NCI-H510A (cell line): ENCODE data around the gene SF3A2.
"Not testable (repeated sequence)": the region's sequence is repeated elsewhere in the genome, so short reads cannot be mapped to it uniquely, and the experiment has no call there.

Experiments
- DNase-seq: peaks from one replicate; lab custom pipeline; 2025; lab: John Stamatoyannopoulos, UW

The SF3A2 gene

GRCh38 chr19:2274931-2275535 lies 38.4 kb downstream of the SF3A2 start:
- no peak for DNase-seq

DNA sequence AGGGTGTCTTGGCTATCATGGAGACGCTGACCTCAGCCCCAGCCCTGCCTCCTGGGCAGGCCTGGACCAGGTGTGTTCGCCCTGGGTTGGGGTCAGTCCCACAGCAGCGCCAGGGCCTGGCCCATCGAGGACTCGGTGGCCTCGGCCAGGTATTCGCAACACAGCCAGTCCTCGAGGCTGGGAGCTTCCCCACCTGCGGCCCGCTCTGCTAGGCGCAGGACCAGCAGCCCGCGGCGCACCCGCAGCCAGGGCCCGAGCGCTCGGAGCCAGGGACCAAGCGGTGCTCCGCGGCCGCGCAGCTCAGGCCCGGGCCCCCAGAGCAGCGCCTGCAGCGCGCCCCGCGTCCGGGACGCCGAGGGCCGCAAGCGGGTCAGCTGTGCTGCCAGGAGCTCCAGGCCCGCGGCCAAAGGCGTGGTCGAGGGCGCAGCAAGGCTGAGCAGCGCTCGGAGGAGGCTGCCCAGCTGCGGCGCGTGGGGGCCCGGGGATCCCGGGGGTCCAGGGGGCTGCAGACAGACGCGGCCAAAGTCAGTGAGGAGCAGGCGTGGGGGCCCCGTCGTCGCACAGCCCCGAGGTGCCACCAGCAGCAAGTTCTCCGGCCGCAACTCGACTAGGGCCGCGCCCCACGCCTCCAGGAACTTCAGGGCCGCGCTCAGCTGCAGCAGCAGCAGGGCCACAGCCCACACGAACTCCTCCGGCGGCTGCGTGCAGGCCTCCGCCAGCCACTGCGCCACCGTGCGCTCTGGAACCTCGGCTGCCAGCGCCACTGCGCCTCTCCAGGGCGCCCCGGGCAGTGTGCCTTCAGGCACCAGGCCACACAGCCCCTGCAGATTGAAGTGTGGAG lies 39.2 kb downstream of the SF3A2 start:
- DNase-seq, result no peak

- no peak for DNase-seq
Observed at GRCh38 chr19:2276429-2276986, 39.9 kb downstream of the SF3A2 start.

DNA sequence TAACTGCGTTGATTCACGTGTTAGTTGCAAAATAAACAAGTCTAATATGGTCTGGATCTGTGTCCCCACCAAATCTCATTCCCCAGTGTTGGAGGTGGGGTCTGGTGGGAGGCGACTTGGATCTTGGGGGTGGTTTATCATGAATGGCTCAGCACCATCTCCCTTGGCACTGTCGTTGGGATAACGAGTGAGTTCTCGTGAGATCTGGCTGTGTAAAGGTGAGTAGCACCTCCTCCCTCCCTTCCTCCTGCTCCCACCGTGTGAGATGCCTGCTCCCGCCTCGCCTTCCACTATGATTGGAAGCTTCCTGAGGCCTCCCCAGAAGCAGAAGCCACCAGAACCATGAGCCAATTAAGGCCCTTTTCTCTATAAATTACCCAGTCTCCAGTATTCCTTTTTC lies 40.5 kb downstream of the SF3A2 start:
- DNase-seq, result no peak

DNA sequence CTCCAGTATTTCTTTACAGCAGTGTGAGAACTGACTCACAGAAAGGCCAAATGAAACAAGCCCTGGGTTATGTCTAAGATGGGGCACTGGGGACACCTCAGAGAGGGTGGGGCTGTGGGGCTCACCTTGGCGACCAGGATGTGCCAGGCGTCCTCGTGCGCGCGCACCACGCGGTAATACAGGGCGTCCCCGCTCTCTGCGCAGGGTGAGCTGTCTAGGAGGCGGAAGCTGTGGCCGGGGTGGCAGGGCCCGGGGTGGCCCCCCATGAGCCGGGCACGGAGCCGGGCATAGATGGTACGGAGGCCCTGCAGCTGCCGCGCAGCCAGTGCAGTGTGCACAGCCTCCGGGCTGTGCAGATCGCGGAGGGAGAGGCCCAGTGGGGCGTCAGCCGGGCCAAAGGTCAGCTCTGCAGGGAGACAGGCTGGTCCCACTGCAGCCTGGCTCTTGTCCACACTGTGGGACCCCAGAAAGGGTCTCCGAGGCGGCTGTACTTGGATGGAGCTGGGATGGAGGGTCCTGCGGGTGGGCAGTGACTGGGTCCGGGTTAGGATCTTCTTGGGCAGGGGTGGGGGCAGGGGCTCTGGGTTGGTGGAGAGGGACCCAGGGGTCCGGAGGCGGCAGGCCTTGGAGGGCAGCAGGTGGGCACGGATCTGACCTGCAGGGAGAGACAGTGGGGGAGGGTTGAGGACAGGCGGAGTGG lies 42.0 kb downstream of the SF3A2 start:
- no peak for DNase-seq

GRCh38 chr19:2280633-2281264 lies 44.1 kb downstream of the SF3A2 start:
- DNase-seq, result no peak

- DNase-seq, result not testable (repeated sequence)
Observed at GRCh38 chr19:2281265-2282061, 44.8 kb downstream of the SF3A2 start.

DNA sequence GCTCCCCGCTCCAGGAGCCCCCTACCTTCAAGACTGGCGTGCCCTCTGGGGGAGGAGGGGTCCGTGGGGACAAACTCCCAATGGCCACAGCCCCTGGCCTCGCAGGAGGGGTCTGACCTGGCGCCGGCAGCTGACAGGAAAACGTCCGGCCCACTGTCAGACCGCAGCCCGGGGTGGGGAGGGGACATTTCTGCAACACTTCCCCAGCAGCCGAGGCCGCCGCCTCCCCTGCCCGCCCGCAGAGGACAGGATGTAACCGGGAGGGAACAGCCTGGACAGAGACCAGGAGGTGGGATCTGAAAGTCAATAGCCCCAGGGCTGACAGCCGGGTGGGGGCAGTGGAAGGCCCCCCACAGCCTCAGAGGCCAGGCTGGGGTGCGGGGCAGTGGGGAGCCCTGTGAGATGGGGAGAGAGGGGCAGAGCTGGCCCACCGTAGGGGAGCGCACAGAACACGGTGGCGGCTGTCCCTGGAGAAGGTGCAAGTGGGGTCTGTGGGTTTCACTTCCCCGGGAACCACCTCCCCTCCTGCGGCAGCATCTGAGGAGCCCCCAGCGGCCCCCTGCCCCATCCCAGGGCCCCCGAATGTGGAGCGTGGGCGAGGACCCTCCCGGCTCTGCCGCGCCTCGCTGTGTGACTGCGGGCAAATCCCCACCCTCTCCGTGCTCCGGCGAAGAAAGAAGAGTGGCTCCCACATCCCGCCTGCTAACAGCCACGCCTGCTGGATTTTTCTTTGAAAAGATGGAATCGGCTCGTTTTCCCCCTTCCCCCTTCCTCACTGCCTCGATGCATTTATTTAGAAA lies 45.6 kb downstream of the SF3A2 start, which contains the start of gene PEAK3:
TSS of gene PEAK3 (minus strand) at position 114 of the 800 bp plus-strand sequence. CDS start 1,244 bp downstream, outside the sequence.
- DNase-seq, result no peak

DNA sequence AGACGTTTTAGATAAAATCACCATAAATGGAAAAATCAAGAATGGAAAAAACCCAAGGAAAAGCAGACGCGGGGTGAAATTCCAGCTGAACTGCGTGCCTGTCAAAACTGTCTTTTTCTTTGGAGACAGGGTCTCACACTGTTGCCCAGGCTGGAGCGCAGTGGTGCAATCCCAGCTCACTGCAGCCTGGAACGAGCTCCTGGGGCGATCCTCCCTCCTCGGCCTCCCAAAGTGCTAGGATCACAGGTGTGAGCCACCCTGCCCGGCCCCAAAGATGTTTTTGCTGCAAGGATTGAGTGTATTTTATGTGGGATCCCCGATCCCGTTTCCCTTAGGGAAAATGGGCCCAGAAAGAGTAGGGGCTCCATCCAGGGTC lies 46.2 kb downstream of the SF3A2 start:
- no peak for DNase-seq

GRCh38 chr19:2283835-2284507 lies 47.3 kb downstream of the SF3A2 start:
- no peak for DNase-seq

GRCh38 chr19:2286402-2287140 lies 49.9 kb downstream of the SF3A2 start:
- DNase-seq, result no peak

GRCh38 chr19:2287585-2288337 lies 51.1 kb downstream of the SF3A2 start:
- DNase-seq, result no peak

DNA sequence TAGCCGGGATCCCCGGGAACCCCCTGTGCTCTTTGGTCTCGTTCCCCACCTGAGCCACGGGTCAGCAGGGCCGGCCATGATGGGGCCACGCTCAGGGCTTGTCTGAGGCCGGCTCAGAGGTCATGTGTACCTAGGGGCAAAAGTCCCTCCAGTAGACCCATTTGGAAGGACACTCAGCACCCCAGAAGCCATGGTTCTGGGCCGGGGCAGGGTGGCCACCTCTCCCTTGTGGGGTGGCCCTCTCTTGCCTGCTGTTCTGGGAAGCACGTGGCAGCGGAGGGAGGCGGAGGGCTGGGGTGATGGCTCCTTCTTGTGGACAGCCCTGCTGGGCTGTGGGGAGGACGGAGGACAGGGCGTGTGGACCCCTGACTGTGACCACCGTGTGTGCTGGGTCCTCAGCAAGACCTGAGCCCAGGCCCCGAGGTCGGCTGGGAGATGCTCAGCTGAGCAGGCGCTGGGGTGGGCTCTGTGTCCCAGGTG lies 51.8 kb downstream of the SF3A2 start:
- DNase-seq, result no peak

- DNase-seq, result no peak
Observed at GRCh38 chr19:2288818-2289713, 52.4 kb downstream of the SF3A2 start.

DNA sequence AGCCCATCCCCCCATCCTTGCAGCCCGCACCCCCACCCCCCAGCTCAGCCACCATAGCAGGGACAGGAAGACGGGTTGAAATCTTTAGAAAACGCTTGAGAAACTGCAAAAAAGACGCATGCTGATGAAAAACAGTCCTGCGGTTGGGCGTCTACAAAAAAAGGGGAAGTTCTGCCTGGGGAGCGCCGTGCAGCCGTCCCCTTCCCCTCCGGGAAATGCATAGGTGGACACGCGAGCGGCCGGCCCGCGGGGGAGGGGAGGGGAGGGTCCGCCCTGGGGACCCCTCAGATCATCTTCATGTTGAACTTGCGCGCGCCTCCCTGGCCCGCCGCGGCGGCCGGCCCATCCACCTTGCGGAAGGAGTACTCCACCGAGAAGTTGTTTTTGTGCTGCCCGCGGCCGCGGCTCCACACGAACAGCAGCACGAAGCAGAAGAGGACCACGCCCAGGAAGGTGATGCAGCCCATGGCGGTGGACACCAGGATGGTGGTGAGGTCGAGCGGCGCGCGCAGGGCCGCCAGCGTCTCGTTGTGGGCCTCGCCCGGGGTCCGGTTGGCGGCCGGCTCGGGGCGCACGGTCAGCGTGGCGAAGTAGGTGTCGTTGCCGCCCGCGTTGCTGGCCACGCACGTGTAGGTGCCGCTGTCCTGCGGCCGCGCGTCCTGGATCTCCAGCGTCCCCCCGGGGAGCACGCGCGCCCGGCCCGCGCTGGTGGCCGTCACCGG lies 53.3 kb downstream of the SF3A2 start:
- DNase-seq, result no peak

- DNase-seq, result no peak
Observed at GRCh38 chr19:2290441-2291184, 54.0 kb downstream of the SF3A2 start.
